Activated T-cell treated with anti-CD3 and anti-CD28 coated beads for 48 hours (primary cell): Measurements from ENCODE around the gene NUTF2.
"Not testable (repeated sequence)": the region's sequence is repeated elsewhere in the genome, so short reads cannot be mapped to it uniquely, and the experiment has no call there.

Experiments
- DNase-seq: peaks from one replicate; pipeline ENCODE4 v3.0.0-alpha.2; 2020; ENCODE audit warnings: low read depth

Gene NUTF2

DNA sequence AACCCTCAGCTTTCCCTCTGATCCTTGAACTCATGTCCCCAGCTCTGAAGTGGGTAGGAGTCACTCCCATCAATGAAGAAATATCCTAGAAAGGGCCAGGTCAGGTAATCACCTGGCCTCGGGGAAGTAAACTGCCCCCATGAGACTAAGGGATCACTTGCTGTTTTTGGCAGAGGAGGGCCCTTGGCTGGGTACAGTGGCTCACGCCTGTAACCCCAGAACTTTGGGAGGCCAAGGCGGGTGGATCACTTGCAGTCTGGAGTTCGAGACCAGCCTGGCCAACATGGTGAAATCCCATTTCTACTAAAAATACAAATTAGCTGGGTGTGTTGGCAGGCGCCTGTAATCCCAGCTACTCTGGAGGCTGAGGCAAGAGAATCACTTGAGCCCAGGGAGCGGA lies 17.3 kb downstream of the NUTF2 start:
- not testable (repeated sequence) for DNase-seq

- DNase-seq: no peak
These were observed 17.9 kb downstream of the NUTF2 start for GRCh38 chr16:67864594-67864993.

DNA sequence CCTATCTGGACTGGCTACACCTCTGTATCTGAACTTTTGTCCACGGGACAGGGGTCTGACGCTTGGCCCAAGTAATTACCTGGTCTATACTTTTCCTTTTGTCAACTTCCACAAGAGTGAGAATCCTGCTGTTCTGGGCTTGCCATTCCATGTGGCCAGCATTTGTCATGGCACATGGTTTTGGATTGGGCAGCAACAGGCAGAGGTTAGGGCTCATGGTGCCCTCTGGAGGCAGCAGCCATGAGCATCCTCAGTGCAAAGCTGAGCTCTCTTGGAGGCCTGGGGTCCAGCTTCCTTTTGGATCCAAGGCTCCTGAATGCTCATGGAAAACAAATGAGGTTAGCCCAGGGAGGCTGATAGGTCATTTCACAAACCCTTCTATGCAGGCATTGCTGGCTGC lies 18.6 kb downstream of the NUTF2 start:
- DNase-seq: no peak

GRCh38 chr16:67868290-67868689 lies 21.6 kb downstream of the NUTF2 start:
- no peak for DNase-seq

DNA sequence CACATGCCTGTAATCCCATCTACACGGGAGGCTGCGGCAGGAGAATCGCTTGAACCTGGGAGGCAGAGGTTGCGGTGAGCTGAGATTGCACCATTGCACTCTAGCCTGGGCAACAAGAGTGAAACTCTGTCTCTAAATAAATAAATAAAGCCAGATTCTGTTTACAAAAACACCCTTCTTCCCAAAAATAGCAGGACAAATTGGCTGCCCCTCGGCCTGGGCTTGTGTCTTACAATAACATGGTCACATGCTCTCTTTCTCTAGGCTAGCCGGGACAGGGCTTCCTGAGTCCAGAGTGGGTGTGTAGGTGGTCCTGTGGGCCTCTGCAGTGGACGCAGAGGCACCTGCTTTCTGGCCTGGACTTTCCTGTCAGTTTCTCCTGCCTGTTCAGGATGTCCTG lies 22.9 kb downstream of the NUTF2 start:
- no peak for DNase-seq

GRCh38 chr16:67871256-67871655 lies 24.5 kb downstream of the NUTF2 start:
- DNase-seq: no peak

DNA sequence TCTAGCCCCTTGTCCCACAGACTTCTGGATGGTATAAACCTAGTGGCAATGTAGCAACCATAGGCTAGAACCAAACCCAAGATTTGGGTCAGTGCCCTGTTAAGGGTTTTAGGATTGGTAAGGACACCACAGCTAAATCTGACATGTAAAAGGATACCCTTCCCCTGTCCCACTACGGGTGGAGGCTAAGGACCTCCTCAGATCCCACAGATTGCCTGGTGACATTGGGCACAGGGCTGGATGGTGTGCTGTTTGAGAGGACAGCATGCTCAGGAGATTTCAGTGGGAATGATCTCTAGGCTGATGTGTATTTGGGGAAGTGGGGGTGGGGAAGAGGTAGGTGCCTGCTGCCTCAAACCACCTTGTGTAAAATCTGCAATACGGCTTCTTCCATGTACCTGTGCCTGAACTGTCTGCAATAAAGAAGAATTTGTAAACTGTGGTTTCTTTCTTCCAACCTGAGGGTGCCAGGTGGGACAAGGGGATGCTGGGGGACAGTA lies 25.4 kb downstream of the NUTF2 start:
- no peak for DNase-seq

DNA sequence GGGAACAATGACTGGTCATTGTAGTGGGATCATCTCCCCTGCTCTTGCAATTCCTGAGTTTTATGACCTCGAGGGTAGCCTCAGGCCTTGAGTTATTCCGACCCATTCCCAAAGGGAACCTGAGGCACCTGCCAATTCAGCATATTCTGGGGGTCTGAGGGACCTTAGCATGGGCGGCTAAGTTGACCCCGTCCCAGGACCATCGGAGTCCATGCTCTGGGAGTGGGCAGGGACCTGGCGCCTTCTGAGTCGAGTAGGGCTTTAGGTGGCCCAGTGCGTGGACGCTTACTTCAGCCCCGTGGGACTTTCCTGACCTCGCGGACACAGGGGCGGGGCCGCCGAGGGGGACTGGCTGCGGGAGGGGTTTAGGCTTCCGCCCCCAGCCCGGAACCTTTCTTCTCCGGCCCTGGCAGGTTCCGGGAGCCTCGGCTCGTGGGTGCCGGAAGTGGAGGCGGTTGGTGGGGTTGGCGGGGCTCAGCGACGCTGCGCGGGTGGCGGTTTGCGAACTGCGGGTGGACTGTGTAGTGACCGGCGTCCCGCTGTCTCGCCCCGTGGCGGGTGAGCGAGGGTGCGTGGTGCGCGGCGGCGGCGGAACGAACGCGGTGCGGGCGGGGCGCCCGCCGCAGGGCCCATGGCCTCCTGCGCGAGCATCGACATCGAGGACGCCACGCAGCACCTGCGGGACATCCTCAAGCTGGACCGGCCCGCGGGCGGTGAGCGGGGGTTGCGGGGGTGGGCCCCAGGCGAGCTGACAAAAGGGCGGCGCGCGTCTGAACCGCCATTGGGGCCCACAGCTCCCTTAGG lies 26.1 kb downstream of the NUTF2 start, which contains the start of gene EDC4:
TSS of gene EDC4 (plus strand) at position 422 of the 804 bp plus-strand sequence. CDS start at position 632, 210 bp downstream.
- peak; percentile 89 for DNase-seq

- no peak for DNase-seq
These were observed 27.0 kb downstream of the NUTF2 start for GRCh38 chr16:67873435-67874370.

DNA sequence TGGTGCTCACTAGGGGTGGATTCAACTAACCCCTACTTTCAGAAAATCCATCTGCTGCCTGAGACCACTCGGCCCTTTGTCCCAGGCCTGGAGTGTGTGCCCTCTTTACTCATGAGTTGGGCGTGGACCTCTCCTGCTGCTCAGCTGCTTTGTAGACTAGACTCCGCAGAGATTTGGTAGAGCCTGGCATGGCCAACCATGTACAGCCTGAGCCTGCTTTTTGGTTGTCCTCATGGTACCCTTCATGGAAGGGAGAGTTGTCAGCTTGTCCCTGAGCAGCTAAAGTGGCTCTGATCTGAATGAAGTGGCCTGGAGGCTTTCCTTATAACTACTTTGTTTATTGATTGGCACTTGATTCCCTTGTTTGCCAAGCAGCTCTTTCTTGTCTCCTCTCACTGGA lies 27.6 kb downstream of the NUTF2 start:
- DNase-seq: no peak

DNA sequence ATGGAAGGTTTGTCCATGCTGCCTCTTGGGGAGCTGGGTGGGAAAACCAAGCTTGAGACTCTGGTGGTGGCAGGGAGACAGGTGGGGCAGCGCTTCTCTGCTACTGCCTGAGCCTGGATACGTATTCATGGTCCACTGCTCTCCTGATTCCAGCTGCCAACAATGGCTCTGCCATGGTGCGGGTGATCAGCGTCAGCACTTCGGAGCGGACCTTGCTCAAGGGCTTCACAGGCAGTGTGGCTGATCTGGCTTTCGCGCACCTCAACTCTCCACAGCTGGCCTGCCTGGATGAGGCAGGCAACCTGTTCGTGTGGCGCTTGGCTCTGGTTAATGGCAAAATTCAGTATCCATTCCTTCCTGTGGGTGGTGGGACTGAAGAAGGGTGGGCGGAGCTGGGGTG lies 30.3 kb downstream of the NUTF2 start:
- DNase-seq: no peak

GRCh38 chr16:67878232-67878631 lies 31.5 kb downstream of the NUTF2 start:
- no peak for DNase-seq

- no peak for DNase-seq
These were observed 32.1 kb downstream of the NUTF2 start for GRCh38 chr16:67878846-67879245.

- DNase-seq: no peak
These were observed 32.7 kb downstream of the NUTF2 start for GRCh38 chr16:67879462-67879861.

- no peak for DNase-seq
These were observed 33.2 kb downstream of the NUTF2 start for GRCh38 chr16:67879936-67880335.

DNA sequence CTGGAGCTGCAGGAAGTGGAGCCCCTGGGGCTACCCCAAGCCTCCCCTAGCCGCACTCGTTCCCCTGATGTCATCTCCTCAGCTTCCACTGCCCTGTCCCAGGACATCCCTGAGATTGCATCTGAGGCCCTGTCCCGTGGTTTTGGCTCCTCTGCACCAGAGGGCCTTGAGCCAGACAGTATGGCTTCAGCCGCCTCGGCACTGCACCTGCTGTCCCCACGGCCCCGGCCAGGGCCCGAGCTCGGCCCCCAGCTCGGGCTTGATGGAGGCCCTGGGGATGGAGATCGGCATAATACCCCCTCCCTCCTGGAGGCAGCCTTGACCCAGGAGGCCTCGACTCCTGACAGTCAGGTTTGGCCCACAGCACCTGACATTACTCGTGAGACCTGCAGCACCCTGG lies 33.9 kb downstream of the NUTF2 start:
- no peak for DNase-seq

DNA sequence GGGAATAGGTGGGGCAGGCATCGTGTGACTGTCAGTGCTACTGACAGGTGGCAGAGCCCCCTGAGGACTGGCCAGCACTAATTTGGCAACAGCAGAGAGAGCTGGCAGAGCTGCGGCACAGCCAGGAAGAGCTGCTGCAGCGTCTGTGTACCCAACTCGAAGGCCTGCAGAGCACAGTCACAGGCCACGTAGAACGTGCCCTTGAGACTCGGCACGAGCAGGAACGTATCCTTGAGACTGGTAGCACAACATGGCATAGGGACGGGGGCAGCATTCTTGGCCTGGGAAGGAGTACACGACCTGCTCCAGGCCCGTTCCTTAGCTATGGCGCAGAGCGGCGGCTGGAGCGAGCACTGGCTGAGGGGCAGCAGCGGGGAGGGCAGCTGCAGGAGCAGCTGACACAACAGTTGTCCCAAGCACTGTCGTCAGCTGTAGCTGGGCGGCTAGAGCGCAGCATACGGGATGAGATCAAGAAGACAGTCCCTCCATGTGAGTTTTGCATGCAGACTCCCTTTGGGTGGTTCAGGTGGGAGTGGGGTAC lies 35.0 kb downstream of the NUTF2 start:
- DNase-seq: no peak

DNA sequence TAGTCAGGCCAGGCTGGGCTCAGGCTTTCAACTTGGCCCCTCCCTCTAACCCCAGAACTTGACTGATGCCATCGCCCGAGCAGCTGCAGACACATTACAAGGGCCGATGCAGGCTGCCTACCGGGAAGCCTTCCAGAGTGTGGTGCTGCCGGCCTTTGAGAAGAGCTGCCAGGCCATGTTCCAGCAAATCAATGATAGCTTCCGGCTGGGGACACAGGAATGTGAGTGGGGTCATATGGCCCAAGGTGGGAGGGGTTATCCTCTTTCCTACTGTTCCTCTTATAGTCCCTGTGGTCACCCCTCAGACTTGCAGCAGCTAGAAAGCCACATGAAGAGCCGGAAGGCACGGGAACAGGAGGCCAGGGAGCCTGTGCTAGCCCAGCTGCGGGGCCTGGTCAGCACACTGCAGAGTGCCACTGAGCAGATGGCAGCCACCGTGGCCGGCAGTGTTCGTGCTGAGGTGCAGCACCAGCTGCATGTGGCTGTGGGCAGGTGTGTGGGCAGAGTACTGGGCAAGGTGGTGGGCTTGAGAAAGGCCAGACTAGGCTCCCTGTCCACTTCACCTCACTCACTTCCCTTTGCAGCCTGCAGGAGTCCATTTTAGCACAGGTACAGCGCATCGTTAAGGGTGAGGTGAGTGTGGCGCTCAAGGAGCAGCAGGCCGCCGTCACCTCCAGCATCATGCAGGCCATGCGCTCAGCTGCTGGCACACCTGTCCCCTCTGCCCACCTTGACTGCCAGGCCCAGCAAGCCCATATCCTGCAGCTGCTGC lies 35.8 kb downstream of the NUTF2 start:
- no peak for DNase-seq

DNA sequence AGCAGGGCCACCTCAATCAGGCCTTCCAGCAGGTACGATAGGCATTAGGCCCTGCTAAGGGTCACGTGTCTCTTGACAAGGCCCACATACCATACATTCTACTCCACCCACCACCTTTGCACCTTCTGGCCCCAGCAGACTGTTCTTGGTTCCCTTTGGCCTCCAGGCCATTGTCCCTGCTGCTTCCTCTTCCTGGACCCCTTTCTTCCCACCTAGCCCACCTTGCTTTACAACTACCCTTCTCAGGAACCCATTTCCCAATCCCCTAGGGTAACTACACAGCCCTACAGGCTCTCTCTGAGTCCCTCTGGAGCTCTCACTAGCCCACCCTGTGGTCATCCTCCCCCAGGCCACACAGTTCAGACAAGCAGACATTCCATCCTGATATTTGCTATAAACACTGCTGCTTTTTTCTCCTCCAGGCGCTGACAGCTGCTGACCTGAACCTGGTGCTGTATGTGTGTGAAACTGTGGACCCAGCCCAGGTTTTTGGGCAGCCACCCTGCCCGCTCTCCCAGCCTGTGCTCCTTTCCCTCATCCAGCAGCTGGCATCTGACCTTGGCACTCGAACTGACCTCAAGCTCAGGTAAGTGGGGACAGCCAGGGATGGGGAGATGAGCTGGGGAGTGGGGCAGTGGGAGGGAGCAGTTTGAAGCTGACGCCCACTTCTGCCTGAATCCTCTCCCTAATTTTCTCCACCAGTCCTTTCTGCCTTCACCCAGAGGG lies 36.6 kb downstream of the NUTF2 start:
- DNase-seq: no peak

DNA sequence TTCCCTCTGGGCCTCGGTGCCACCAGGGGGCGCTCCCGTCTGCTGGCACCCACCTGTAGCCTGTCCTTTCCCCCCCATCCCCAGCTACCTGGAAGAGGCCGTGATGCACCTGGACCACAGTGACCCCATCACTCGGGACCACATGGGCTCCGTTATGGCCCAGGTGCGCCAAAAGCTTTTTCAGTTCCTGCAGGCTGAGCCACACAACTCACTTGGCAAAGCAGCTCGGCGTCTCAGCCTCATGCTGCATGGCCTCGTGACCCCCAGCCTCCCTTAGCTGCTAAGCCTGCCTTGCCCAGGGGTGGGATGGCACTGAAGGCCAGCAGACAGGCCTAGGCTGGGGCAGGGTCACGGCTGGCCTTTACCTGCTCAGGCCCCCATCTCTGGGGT lies 37.1 kb downstream of the NUTF2 start:
- peak; percentile 58 for DNase-seq

DNA sequence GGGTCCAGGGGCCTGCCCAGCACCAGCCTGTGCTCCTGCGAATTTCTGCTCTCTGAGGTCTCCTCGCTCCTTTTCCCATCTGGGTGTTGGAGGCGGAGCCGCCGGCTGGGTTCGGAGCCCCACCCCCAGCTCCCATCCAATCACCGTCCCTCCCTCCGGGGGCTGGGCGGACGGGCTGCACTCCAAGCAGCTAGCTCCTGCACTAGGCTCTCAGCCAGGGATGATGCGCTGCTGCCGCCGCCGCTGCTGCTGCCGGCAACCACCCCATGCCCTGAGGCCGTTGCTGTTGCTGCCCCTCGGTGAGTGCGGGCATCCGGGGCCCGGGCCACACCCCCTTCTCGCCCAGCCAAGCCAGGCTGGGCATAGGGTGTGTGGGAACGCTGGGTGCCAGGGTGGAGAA lies 38.0 kb downstream of the NUTF2 start, which contains the start of gene NRN1L:
TSS of gene NRN1L (plus strand) at position 202 of the 400 bp plus-strand sequence. CDS start at position 221, 19 bp downstream.
- DNase-seq: no peak
